Measurements from ENCODE around the gene UROS.

GRCh38 chr10:125772112-125772863 is 50.8 kb downstream of the UROS start:
- TF ChIP-seq YY1 (IDR thresholded peaks at IDR 0.05; ENCODE audit: low read depth): no peak
- TF ChIP-seq RAD21 (IDR thresholded peaks at IDR 0.05; ENCODE audit: low read depth): no peak
- no peak for TF ChIP-seq TAF1 (IDR thresholded peaks at IDR 0.05; ENCODE audit: low read depth)
- no peak for TF ChIP-seq TEAD4 (IDR thresholded peaks at IDR 0.05)
- TF ChIP-seq, protein P1, sequence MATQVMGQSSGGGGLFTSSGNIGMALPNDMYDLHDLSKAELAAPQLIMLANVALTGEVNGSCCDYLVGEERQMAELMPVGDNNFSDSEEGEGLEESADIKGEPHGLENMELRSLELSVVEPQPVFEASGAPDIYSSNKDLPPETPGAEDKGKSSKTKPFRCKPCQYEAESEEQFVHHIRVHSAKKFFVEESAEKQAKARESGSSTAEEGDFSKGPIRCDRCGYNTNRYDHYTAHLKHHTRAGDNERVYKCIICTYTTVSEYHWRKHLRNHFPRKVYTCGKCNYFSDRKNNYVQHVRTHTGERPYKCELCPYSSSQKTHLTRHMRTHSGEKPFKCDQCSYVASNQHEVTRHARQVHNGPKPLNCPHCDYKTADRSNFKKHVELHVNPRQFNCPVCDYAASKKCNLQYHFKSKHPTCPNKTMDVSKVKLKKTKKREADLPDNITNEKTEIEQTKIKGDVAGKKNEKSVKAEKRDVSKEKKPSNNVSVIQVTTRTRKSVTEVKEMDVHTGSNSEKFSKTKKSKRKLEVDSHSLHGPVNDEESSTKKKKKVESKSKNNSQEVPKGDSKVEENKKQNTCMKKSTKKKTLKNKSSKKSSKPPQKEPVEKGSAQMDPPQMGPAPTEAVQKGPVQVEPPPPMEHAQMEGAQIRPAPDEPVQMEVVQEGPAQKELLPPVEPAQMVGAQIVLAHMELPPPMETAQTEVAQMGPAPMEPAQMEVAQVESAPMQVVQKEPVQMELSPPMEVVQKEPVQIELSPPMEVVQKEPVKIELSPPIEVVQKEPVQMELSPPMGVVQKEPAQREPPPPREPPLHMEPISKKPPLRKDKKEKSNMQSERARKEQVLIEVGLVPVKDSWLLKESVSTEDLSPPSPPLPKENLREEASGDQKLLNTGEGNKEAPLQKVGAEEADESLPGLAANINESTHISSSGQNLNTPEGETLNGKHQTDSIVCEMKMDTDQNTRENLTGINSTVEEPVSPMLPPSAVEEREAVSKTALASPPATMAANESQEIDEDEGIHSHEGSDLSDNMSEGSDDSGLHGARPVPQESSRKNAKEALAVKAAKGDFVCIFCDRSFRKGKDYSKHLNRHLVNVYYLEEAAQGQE (IDR thresholded peaks at IDR 0.05; ENCODE audit: low read depth): no peak
- no peak for TF ChIP-seq TCF12 (IDR thresholded peaks at IDR 0.05; ENCODE audit: low read depth)
- no peak for TF ChIP-seq NFIC (IDR thresholded peaks at IDR 0.05)
- no peak for TF ChIP-seq USF1 (IDR thresholded peaks at IDR 0.05)
- no peak for TF ChIP-seq EP300 (IDR thresholded peaks at IDR 0.05; ENCODE audit: borderline replicate concordance)
- no peak for TF ChIP-seq EGR1 (IDR thresholded peaks at IDR 0.05)
- no peak for TF ChIP-seq ZBTB7A (IDR thresholded peaks at IDR 0.05; ENCODE audit: low read depth)

Data from Ishikawa (cell line).